HG02623 (cell line): ENCODE data around the gene PSMA5.
A peak's percentile ranks its signal among the peaks of the same experiment; 100 is the strongest.
"Not testable (repeated sequence)": the region's sequence is repeated elsewhere in the genome, so short reads cannot be mapped to it uniquely, and the experiment has no call there.

Experiments used
- ATAC-seq: cut with Tn5 transposase; IDR thresholded peaks from one replicate; pipeline ENCODE4 v1.9.1; 2021; ENCODE audit warnings: moderate library complexity; ENCODE audit not compliant: unreplicated experiment

PSMA5 gene

DNA sequence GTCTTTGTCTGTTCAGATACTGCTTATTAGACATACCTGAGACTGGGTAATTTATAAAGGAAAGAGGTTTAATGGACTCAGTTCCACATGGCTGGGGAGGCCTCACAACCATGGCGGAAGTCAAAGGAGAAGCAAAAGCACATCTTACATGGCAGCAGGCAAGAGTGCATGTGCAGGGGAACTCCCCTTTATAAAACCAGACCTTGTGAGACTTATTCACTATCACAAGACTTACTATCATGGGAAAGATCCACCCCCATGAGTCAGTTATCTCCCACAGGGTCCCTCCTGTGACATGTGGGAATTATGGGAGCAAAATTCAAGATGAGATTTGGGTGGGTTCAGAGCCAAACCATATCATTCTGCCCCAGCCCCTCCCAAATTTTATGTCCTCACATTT is 7.1 kb upstream of the PSMA5 start:
- ATAC-seq, result no peak

GRCh38 chr1:109432336-109432735 is 6.1 kb upstream of the PSMA5 start:
- ATAC-seq, result no peak

GRCh38 chr1:109427171-109427467 is 871 bp upstream of the PSMA5 start:
- ATAC-seq, result no peak

DNA sequence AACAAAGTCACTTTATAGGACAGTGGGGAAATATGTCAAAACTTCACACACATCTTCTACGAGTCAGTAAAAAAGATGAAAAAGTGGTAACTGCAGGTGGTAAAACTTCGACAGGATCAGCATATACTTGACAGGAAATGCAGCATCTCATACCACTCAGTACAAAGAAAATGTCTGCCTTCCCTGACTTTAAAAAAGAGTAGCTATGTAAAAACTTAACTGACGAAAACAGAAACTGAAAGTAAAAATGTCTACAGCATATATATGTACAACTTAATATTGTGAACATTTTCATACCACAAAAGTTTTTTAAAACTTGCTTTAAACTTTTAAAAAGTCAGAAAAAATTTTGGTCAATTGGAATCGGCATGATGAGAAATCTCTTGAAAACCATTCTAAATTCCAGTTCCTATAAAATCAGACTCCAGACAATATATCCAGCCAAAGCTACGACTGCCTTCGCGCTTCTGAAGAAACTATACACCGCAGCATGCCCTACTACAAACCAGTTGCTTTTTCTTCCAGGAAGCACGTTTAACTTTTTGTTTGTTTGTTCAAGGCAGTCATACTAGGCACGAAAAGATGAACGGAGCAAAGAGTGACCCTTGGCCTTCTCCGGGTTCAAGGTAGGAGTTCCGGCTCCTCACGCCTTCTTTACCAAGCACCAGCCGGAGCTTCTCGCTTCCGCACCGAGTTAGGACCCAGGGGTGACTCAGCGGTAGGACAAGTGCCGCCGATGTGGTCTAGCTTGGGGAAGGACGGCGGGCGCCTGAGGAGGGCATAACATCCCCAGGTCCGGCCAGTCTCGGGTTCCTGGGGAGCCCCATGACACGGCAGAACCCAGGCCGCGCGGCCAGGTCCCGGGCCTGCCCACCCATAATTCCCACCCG is 612 bp downstream of the PSMA5 start:
- peak; percentile 23 for ATAC-seq

GRCh38 chr1:109423498-109423897 is 2.8 kb downstream of the PSMA5 start:
- ATAC-seq, result no peak

- no peak for ATAC-seq
These were observed 13.7 kb downstream of the PSMA5 start for GRCh38 chr1:109412551-109412950.

GRCh38 chr1:109404838-109405237 is 21.4 kb downstream of the PSMA5 start:
- ATAC-seq, result no peak

DNA sequence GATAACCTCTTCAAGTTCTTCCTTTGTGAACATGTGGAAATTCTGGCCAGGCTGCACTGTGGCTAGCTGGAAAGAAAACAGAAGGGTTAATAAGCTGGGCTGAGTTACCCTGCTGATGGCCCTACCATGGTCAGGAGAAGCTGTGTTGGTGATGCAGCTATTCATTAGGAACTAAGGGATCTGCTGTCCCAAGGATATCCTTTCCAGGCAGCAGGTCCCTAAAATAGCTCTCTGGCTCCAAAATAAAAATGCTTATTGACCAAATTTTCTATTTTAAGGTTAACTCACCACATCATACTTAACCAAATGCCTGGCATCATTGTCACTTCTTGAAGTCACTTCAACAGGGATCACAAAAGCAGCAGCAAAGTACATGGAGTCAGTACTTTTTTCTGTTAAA is 24.2 kb downstream of the PSMA5 start:
- no peak for ATAC-seq

- no peak for ATAC-seq
These were observed 26.1 kb downstream of the PSMA5 start for GRCh38 chr1:109400035-109400655.

DNA sequence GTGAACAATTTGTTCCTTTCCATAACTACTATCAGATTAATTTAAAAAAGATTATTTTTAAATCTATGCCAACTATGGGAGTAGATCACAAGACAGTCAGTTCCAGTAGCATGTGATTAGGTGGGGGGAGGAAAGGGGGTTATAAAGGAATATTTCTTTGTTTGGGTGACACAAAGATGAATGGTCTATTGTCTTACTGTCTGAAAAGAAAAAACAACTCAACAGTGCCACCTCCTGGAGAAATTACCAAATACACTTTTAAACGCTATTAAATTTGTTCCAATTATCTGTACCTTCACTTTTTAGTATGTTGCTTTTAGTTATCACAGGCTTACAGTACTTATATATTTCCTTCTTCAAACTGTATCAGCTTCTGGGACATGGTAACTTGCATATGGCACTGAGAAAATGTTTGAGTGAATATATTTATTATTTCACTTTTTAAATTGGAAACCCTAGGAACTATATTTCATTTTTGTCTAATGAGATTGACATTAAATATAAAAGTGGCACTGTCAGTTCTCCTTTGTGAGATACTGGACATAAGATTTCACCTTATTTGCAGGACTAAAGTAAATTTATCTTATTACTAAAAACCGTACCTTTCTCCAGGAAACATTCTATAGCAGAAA is 26.8 kb downstream of the PSMA5 start:
- ATAC-seq, result no peak

- ATAC-seq, result no peak
These were observed 27.7 kb downstream of the PSMA5 start for GRCh38 chr1:109398343-109399225.

DNA sequence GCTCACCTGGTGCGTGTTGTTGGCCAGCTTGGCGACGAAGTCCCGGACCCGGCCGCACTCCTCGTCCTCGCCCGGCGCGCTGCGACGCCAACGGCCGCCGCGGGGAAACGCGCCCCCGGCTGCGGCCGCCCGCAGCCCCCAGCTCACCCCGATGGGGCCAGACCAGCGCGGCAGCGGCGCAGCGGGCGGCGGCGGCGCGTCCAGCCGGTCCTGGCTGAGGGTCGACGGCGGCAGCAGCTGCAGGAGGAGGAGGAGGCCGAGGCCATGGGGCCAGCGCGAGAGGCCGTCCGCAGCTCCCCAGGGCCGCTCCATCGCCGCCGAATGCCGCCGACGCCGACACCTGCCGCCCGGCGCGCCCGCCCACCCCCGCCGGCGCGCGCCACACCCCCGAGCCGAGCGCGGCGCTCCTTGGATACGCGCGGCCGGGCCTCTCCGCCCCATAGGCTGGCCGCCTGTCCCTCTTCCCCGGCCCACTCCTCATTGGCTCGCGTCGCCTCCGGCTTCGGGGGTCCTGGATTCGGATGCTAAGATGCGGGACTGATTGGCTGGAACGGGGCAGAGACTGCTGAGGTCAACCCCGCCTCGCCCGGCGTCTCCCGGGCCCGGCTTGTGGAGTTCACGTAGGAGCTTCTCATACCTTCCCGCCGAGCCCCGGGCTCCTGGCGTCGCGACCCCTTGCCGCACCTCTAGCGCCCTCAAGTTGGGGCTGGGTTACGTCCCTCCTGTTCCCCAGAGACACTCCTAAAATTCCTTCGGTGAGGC is 28.5 kb downstream of the PSMA5 start, which contains the start of gene SORT1:
SORT1 (minus strand) TSS at position 338 of the 762 bp plus-strand sequence; CDS start at position 312, 26 bp downstream.
- peak; percentile 80 for ATAC-seq

DNA sequence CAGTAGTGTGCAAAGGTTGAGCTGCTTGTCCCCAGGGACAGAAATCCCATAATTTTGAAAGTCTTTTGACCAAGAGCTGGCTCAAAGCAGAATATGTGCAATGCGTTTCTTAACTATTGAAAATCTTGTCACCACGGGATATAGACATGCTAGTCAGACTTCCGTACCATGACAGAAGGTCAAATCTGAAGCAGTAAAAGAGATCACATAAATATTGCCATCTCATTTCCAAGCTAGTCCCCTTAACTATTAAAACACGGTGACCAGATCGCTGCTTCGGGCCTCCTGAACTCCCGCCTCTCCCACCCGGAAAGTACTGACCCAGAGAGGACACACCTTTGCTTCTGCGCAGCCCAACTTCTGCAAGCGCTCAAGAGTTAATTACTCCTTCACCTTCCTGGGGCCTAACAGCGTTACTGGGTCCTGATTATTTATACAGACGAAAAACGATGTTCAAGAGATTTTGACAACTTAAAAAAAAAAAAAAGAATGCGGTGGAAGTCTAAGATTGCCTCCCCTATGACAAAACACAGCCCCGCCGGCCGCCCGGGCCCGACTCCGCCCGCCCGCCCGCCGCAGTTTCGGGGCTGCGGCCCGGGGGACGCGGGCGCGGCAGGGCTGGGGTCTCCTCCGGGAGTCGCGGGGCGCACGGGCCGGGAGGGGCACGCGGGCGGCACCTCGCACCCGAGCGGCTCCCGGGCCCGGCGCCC is 29.2 kb downstream of the PSMA5 start:
- peak; percentile 8 for ATAC-seq

GRCh38 chr1:109396513-109396839 is 29.8 kb downstream of the PSMA5 start:
- no peak for ATAC-seq

GRCh38 chr1:109395602-109396512 is 30.4 kb downstream of the PSMA5 start:
- ATAC-seq, result no peak

- not testable (repeated sequence) for ATAC-seq
These were observed 31.0 kb downstream of the PSMA5 start for GRCh38 chr1:109395282-109395599.

DNA sequence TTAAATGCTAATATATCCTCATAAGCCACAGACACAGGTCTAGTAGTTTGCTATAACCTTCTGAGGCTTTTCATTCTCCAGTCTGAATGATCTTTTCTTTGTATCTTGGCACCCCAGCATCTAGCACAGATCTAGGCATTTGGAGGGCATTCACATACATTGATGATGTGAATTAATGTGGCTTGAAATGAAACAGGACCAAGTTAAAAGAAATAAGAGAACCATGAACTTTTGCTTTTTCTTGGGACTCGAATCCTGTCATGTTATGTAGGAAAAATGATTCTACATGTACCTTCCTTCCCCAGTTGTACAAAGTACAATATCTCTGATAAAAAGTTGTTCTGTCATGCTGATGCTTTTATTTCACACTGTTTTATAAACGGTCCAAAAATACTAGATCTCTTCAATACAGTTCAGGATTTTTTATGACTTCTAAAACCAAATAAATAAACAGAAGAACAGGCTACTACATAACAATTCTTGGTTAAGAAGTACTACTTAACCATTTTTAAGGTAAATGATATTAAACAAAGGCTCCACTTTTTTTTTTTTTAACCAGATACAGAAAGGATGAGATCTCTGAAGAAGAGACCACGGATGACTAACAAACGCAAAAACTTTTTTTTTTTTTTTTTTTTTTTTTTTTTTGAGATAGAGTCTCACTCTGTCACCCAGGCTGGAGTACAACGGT is 31.5 kb downstream of the PSMA5 start:
- ATAC-seq, result no peak

GRCh38 chr1:109393617-109394233 is 32.5 kb downstream of the PSMA5 start:
- no peak for ATAC-seq
